Left ventricle myocardium inferior (tissue), 1 donor: ENCODE results near the gene SYNDIG1. TPM values are rescaled to one million over a fixed set of nuclear protein-coding genes. Genes with fewer than 3 reads are reported as not detected.

ENCODE experiments used
- DNase-seq: peaks from one replicate; pipeline ENCODE4 v3.0.0-alpha.2; 2020
- H3K27ac ChIP-seq: fragments of 200-600 bp; replicated peaks from 2 replicates; pipeline ENCODE4 v1.8.0; 2021
- H3K27me3 ChIP-seq: fragments of 200-600 bp; 2 replicates; pipeline ENCODE4 v1.8.0; 2021; ENCODE audit warnings: low read depth
- H3K36me3 ChIP-seq: fragments of 200-600 bp; 2 replicates; pipeline ENCODE4 v1.8.0; 2021
- H3K4me1 ChIP-seq: fragments of 200-600 bp; 2 replicates; pipeline ENCODE4 v1.8.0; 2021
- H3K4me3 ChIP-seq: fragments of 200-600 bp; 2 replicates; pipeline ENCODE4 v1.8.0; 2021; ENCODE audit warnings: mild to moderate bottlenecking, moderate library complexity
- H3K9me3 ChIP-seq: fragments of 200-600 bp; replicated peaks from 2 replicates; pipeline ENCODE4 v1.8.0; 2021
- CTCF ChIP-seq: fragments of 200-600 bp; IDR thresholded peaks from 2 replicates; pipeline ENCODE4 v1.8.0; 2021; ENCODE audit warnings: antibody characterized with exemption, mild to moderate bottlenecking, borderline replicate concordance
- intact Hi-C: fragments of 100-400 bp; cut with micrococcal nuclease; formaldehyde crosslinking; loops from one replicate; pipeline ENCODE4 v1.11.0; 2022
- total RNA-seq: library from RNA; stranded (reverse); fragmentation: NEBNext Ultra II Directional; extraction: Animal tissue kit (Norgen Biotek cat#: 25700); gene quantifications from one replicate; pipeline ENCODE4 v1.2.1, GENCODE V29; 2021
- donor health status: DM: no; HTN: yes; CAD: no; lungs with severe emphysema.

The SYNDIG1 gene
- total RNA-seq, 1 donor from 2014 or later, result 21.4 TPM

GRCh38 chr20:24573557-24573956, 104.1 kb downstream of the SYNDIG1 start:
- no peak for DNase-seq
- Histone ChIP-seq H3K27ac (no peak overlapping the region), H3K27me3 (no peaks in the 10 kb centered on the region), H3K9me3 (no peaks in the 10 kb centered on the region), H3K4me1 (peaks cover 4% of the 10 kb centered on the region), H3K4me3 (no peak overlapping the region), H3K36me3 (no peaks in the 10 kb centered on the region)
- TF ChIP-seq CTCF, result no peak
- intact Hi-C loops, result no loop called here

GRCh38 chr20:24574307-24574706, 104.9 kb downstream of the SYNDIG1 start:
- H3K27me3 ChIP-seq, result no peaks in the 10 kb centered on the region
- no peak for DNase-seq
- H3K9me3 ChIP-seq, result no peaks in the 10 kb centered on the region
- H3K27ac ChIP-seq, result no peak overlapping the region
- H3K36me3 ChIP-seq, result no peaks in the 10 kb centered on the region
- no peak for TF ChIP-seq CTCF
- intact Hi-C loops, result no loop called here
- peaks cover 4% of the 10 kb centered on the region for H3K4me1 ChIP-seq
- no peak overlapping the region for H3K4me3 ChIP-seq

GRCh38 chr20:24574797-24575196, 105.4 kb downstream of the SYNDIG1 start:
- no peak overlapping the region for H3K4me3 ChIP-seq
- no peaks in the 10 kb centered on the region for H3K36me3 ChIP-seq
- intact Hi-C loops, result no loop called here
- H3K27ac ChIP-seq, result no peak overlapping the region
- no peak for TF ChIP-seq CTCF
- H3K4me1 ChIP-seq, result peaks cover 4% of the 10 kb centered on the region
- H3K9me3 ChIP-seq, result no peaks in the 10 kb centered on the region
- no peak for DNase-seq
- H3K27me3 ChIP-seq, result no peaks in the 10 kb centered on the region

- Histone ChIP-seq H3K27me3 (no peaks in the 10 kb centered on the region), H3K27ac (no peak overlapping the region), H3K4me1 (peaks cover 4% of the 10 kb centered on the region), H3K4me3 (no peak overlapping the region), H3K9me3 (no peaks in the 10 kb centered on the region), H3K36me3 (no peaks in the 10 kb centered on the region)
- no peak for DNase-seq
- no peak for TF ChIP-seq CTCF
- intact Hi-C loops, result no loop called here
Observed at GRCh38 chr20:24575811-24576210, 106.4 kb downstream of the SYNDIG1 start.

- H3K27me3 ChIP-seq, result no peaks in the 10 kb centered on the region
- TF ChIP-seq CTCF, result no peak
- no peak overlapping the region for H3K4me3 ChIP-seq
- H3K9me3 ChIP-seq, result no peaks in the 10 kb centered on the region
- no peak for DNase-seq
- no peak overlapping the region for H3K27ac ChIP-seq
- no peaks in the 10 kb centered on the region for H3K36me3 ChIP-seq
- H3K4me1 ChIP-seq, result no peaks in the 10 kb centered on the region
- intact Hi-C loops, result no loop called here
Observed at GRCh38 chr20:24576447-24576846, 107.0 kb downstream of the SYNDIG1 start.
